GM21619 (cell line): Measurements from ENCODE around the gene SLIT3.

Experiments
- ATAC-seq: cut with Tn5 transposase; IDR thresholded peaks from one replicate; pipeline ENCODE4 v1.9.1; 2021; ENCODE audit not compliant: unreplicated experiment

SLIT3 gene

DNA sequence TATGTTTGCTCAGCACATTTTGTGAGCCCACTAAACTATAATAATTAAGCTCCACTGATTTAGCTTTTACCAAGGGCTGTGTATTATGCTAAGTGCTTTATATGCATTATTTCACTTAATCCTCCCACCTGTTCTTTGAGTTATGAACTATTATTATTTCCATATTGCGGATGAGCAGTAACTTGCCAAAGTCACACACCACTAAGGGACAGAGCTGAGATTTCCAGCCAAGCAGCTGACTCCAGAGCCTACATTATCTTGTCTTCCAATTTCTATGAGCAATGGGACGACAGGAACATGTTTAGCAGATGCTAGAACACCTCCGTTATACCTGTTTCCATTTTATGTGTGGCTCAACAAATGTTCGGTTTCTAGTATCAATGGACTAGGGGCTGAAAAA is 484.3 kb downstream of the SLIT3 start:
- no peak for ATAC-seq

DNA sequence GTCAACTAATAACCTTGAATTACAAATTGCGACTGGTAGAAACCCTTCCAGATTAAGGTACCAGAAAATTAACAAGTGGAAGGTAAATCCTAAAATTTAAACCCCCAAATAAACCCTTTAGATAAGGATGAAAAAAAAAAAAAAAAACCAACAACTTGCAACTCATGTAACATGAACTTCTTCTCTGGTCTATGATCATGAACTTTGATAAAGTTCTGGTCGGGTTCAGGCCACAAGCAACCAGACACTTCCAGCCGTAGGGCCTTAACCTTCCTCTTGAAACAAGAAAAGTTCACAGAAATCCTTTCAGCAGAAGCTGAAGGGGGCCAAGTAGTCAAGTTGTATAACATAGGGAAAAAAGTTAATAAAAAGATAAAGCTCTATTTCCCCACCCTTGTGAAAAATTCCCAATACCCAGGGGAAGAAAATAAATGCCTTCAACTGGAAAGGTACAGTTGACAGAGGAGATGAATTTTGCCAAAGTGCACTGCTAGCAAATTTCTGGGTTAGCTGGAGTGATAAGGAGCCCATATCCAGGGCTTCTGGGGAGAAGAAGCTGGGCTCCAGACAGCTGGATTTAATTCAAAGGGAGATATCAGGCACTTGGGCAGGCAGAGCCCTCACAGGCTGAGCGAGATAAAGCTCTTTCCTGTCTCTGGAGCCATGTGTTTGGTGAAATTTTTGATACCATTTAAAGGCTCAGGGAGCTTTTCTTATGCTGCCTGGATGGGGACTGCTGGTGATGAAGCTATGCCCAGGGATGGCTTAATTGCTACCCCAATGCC is 487.6 kb downstream of the SLIT3 start:
- ATAC-seq: no peak

DNA sequence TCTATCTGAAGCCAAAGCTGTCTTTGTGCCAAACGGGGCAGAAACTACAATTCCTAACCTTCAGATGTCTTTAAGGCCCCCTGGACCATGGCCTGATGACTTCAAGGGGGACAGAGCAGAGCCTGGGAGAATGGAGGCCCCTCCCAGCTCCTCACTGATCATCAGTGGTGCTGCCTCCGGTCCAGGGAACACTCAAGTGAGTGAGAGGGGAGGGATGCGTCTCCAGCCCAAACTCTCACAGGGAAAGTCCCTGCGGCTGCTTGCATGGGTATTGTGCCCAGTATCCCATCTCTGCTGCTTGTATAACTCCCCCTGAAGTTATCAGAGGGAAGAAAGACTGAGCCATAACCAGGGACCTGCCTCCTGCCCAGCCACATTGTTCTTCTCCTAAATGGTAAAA is 490.3 kb downstream of the SLIT3 start:
- ATAC-seq: no peak

DNA sequence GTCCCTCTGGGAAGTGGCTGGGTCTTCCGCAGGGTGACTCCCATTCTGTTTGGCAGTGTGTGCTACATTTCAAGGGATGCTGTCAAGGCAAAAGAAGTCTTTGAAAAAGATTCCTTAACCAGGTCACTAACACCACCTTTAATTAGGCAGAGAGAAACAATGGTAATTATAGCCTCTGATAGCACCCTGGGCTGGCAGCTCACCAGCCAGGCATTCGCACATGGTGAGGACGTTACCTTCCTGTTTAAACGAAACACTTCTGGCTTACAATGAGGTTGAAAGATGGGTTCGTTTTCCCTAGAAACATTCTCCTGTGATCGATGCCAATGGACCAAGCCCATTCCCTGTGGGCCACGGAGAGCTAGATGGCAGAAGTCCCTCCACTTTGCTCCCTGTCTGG is 491.7 kb downstream of the SLIT3 start:
- no peak for ATAC-seq

DNA sequence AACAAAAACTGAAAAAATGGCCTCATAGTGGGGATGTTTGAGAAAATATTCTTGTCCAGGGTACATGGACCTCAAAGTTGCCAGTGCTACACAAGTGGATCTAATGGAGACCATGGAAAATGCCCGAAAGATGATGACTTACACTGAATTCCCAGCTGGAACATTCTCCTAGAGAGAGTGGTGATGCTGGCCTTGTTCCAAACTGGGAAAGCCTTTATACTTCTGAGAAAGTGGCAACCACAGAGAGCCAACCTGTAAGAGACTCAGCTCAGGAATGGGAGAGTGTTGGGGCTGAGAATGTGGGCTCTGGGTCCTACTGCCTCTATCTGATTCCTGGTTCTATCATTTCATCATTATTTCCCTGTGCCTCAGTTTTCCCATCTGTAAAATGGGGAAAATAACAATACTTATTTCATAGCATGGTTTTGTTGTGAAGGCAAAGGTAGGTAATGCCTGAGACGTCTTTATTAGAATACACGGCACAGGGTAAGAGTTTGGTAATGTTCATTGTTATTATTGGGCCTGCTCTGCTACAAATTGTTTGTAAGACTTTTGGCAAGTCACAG is 492.8 kb downstream of the SLIT3 start:
- no peak for ATAC-seq

DNA sequence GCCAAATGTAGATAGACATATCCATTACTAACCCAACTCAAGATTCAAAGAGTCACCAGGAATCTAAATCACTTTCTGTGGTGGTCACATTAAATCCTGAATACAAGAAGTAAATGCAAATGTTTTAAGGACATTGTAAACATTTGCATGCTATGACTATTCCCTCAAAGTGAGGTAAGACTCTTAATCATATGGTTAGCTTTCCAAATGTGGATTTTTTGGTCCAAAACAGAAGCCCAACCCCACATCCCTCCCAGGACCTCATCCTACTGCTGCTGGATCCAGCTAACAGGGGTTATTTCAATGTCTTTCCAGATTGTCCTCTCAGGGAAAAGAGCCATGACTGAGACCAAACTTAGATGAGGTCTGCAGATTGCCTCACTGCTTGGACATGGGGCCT is 493.7 kb downstream of the SLIT3 start:
- no peak for ATAC-seq

DNA sequence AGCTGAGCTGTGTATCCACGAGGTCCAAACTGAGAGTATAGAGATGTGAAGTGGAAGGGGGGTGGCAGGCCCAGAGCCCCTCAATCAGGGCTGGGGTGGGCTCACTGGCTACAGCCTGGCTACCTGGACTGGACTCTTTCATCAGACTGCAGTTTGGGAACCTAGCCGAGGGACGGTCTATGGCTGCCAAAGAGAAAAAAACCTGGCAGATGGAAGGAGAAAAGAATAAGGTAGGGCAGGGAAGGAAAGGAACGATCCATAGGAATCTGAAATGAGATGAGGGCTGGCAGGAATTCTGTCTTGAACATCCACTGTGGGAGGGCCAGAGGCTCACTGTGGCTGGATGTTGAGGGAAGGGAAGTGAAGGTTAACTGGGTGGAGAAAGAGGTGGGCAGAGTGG is 497.4 kb downstream of the SLIT3 start:
- ATAC-seq: no peak

DNA sequence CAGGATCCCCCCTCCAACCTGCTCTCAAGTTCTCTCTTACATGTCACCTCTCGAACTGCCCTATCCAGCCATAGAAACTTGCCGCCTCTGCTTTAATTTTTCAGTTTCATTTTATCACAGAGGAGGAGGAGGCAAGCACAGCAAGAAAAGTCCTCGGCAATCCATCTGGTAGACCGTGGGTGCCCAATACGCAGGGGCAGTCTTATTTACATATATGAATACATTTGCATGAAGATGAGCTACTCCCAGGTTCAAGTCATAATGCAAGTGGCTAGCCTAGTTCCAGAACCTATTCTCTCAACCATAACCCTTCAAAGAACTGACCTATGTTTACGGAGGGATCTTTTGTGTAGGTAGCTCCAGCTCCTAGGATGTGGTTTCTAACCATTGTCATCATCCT is 498.6 kb downstream of the SLIT3 start:
- ATAC-seq: peak; percentile 62

DNA sequence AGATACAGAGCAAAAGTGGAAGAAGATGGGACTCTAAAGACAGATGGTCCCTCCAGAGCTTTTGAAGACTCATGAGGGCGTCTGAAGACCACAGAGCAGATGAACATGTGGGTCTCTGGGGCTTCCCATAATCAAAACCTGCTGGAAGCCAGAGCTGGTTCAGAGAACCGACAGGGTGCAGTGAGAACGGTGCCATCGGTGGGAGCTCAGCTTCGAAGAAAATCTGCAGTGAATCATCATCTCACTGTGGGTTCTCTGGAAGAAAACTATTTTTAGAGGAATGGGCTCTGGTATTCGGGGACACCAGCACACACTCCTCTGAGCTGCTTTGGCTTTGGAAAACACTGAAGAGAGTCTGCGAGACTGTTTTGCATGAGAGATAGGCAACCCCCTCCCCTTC is 499.4 kb downstream of the SLIT3 start:
- no peak for ATAC-seq

DNA sequence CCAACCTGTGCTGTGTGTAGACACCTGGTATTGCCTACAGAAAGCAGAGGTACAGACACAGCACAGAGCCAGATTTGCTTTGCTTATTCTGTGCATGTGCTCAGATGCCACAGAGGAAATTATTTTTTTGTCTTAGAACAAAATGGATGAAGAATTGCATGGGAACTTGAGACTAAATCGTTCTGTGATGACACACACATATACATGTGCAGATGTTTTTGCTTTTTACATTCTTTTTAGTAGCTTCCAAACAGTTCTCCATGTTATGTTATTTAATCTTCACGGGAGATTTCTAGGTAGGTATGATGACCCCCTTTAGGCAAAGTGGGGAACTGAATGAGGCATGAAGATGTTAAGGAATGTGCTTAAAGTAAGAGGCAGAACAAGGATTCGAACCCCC is 500.2 kb downstream of the SLIT3 start:
- ATAC-seq: no peak

DNA sequence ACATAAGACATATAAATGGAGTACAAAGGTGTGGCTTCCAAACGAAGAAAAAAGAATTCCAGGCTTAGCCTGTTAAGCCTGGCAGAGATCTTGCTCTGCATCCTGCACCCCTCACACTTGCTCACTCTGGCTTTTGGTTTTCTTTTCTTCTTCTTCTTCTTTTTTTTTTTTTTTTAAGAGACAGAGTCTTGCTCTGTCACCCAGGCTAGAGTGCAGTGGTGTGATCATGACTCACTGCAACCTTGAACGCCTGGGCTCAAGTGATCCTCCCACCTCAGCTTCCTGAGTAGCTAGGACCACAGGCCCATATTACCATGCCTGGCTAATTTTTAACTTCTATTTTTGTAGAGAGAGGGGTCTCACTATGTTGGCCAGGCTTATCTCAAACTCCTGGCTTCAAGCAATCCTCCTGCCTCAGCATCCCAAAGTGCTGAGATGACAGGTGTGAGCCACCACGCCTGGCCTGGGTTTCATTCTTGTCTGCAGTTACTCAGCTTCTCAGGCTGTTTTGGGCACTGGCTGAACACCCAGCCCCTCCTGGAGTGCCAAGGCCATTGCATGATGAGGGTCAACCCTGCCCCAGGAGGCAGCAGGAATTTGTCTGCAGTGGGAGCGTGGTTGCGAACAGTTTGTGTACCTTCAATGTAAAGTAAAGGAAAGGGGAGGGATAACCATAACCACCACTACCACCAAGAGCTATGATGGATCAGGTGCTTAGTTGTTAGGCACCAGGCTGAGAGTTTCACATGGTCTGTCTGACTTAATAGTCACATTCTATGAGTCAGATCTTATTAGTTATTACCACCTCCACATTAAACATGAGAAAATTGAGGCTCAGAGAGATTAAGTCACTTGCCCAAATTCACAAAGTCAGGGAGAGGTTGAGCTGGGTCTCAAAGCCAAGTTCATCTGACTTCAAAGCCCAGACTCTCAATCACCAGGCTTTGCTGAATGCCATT is 502.6 kb downstream of the SLIT3 start:
- no peak for ATAC-seq

DNA sequence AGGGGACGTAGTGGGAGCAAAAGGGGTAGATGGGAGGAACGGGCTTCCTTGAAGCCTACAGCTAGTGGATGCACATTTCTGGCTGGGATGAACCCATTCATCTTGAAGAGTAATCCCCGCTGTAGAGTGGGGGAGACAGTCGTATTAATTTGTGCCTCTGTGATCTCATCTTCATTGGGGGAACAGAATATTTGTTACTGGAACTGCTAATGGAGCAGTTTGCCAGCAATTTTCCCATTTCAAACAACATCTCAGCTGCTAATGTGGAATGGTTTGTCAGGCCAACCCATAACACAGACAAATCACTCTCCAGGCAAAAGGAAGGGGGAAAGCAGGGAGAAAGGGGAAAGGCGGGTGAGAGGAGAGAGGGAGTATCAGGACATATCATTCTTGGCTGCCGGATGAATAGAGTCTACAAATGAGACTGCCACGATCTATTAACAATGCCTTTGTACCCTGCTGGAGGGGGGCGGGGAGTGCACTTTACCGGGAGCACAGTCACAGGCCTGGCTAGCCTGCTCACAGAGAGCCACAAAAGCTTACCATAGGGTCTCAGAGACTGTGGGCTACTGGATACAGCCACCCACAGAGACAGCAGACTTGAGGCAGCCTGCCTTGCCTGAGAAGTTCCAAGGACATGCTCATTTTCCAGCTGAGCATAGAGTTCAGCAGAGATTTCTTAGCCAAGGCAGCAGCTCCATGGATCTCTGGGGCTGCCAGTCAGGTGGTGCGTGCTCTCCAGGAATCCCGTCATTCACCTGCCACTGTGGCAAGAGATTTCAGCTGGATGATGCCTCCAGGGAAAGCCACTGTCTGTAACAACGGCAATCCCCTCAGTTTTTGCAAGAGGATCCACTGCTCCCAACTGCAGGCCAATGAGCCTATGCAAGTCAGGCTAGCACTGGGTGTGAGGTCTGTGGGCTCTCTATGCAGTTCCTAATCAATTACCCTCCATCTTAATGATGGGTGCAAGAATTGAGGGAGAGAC is 504.1 kb downstream of the SLIT3 start:
- ATAC-seq: no peak

DNA sequence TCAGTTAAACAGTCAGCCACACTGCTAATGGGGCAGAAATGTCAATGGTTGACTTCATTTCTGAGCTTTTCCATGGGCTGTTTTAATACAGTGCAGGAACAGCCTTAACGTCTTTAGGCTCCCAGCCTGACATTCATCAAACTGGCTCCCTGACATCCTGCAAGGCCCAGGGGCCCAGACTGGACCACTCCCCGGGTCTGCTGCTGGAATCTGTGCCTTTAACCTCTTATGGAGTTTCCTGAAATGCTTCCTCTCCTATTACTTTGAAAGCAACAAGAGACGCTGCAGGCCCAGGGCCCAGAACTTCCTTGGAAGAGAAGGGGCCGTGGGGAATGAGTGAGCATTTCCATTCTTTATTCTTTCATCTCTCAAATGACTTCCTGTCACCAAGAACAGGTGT is 504.9 kb downstream of the SLIT3 start:
- ATAC-seq: no peak

DNA sequence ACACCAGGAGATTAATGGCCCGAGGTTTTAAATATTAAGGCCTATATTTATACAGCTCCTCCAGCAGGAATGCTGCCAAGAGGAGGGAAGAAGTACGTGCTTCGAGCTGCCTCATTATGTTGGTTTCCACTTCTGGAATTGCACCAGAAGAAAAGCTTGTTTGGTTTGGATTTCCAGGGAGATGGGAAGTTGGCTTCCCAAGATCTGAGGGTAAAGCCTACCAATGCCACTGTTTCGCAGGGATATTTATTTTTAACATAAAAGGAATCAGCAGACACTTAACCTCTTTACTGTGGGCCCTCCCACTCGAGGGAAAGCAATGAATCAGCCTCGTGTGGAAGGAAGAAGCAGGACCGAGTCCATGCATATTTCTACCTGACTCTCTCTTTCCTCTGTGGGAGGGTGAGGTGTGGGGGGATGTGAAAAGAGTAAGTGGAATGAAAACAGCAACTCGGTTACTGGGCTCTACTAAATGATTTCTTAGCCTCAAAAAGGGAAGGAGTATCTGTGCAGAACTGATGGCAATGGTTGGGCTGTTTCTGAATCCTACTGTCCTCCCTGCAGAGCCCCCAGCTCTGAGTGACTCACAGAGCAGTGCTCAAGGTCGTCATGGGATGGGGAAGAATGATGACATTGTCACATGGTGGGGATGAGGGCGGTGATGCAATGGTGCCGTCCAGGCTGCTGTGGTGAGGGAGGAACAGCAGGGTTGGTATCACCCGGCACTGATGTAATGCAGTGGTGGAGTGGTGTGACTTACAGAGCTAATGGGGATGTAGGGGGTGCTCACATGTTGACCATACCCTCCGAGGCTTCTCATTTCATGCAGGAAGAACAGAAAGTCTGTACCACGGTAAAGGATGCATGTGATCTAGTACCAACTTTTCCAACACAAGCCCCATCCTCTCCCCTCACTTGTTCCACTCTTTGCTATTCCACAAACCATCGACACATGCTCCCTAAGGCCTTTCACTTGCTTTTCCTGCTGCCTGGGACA is 506.8 kb downstream of the SLIT3 start:
- ATAC-seq: no peak

DNA sequence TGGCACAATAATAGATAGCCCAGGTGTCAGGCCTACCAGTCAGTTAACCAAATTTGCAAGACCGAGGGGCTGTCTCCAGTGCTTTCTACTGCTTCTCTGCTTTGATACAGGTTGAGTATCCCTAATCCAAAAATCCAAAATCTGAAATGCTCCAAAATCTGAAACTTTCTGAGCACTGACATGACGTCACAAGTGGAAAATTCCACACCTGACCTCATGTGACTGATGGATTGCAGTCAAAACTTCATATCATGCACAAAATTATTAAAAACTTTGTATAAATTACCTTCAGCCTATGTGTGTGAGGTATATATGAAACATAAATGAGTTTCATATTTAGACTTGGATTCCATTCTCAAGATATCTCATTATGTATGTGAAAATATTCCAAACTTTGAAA is 508.3 kb downstream of the SLIT3 start:
- ATAC-seq: no peak

DNA sequence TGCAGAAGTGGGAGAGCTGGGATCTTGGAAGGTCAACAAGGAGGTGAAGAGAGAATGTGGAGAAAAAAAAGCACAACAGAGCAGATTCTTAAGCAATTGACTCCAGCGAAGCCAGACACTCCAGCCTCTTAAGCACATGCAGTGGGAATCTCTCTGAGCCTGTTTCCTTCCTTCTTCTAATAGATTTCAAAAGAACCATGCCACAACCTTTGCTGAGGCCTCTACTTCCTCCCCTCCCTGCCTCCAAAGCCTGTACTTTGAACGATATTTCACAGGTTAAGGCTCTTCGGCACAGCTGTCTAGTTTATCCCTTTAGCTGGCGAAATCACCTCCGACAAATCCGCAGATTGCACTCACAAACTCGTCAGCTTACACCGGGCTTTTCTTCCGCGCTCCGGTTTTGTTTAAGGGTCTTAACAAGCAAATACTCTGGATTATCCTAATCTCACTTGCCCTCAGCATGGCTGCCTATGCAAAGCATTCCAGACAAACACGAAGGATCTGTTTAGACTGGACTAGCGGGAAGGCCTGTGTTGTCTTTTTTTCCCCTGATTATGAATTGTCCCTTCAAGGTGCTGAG is 510.2 kb downstream of the SLIT3 start:
- ATAC-seq: no peak

DNA sequence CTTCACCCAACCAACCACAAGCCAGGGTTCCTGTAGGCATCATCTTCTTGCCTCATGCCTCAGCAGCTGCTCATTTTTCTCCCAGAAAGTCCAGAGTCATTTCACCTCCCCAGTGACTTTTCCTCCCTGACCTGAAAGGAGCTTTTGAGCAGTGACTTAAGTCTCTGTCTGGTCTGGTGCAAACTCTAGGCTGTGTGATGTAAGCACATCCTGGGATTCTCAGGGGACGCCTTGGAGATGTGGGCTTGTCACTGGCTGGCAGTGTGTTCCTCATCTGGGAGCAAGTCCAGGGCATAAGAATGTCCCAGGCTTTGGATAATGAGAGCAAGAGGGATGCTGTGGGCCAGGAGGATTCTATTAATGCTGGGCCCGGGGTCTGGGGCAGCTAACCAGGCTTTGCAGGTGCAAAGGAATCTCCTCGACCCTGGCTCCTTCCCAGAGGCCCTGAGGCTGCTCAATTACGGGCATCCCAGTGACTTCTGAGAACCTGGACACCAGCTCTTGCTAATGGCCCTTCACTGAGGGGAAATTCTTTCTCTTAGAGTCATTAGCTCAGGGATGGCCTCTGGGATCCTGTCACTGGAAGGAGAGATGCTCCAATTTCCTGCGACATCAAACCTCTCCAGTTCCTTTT is 510.8 kb downstream of the SLIT3 start:
- no peak for ATAC-seq

DNA sequence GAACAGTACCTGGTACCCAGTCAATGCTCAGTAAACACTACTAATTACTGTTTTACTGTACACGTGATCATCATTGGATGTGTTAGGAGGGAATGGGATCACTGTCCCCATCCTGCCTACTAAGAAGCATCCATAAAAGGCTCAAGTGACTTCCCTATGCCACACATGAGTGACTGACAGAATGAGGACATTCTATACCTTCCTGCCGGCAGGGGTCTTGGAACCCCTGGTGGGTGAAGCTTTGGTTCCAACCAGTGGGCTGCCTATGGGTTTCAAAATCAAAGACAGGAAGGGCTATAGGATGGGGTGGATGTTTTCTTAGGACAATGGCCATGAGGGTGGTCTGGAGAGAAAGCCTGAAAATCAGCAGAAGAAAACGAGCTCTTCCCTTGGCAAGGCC is 512.2 kb downstream of the SLIT3 start:
- no peak for ATAC-seq

DNA sequence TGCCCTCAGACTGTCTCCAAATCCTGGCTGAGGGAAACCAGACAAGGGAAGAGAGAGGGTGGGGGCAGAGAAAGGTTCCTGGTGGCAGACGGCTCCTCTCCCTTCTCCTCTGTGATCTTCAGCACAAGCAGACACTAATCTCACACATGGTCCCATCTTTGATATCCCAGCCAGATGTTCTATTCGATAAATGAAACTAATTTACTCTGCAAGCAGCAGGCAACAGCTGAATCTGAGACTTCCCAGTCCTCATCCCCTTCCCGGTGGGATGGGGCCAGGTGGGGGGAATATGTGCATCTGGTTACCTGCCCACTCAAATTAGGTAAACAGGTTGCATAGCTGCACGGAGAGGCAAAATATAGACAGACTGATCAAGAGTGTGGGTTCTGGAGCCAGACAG is 512.8 kb downstream of the SLIT3 start:
- no peak for ATAC-seq
